GM23338 (cell line): ENCODE results near the gene BRD3.

ENCODE experiments used
- CREB1 ChIP-seq: fragments of 250-450 bp; sonication (Bioruptor Pico); IDR thresholded peaks from 2 replicates; pipeline ENCODE4 v1.5.0; 2020; ENCODE audit warnings: low read depth, mild to moderate bottlenecking, moderate library complexity
- EZH2 ChIP-seq: fragments of 200-600 bp; sonication (generic); IDR thresholded peaks from one replicate; pipeline ENCODE4 v1.8.0; 2017; ENCODE audit warnings: antibody characterized with exemption, mild to moderate bottlenecking, low read depth; ENCODE audit not compliant: unreplicated experiment
- EZH2phosphoT487 ChIP-seq: fragments of 200-600 bp; sonication (generic); IDR thresholded peaks from one replicate; pipeline ENCODE4 v1.8.1; 2018; ENCODE audit warnings: antibody characterized with exemption; ENCODE audit not compliant: unreplicated experiment
- JUNB ChIP-seq: IDR thresholded peaks from one replicate; pipeline ENCODE4 v1.6.1; 2016; ENCODE audit warnings: antibody characterized with exemption; ENCODE audit not compliant: unreplicated experiment
- POLR2AphosphoS5 ChIP-seq: IDR thresholded peaks from 2 replicates; pipeline ENCODE4 v1.6.1; 2016; ENCODE audit warnings: antibody characterized with exemption, low read depth
- ZNF114 ChIP-seq: fragments of 250-450 bp; sonication (Bioruptor Pico); IDR thresholded peaks from 2 replicates; pipeline ENCODE4 v1.5.0; 2020; ENCODE audit warnings: mild to moderate bottlenecking, moderate library complexity
- ZNF331 ChIP-seq: fragments of 250-450 bp; sonication (Bioruptor Pico); IDR thresholded peaks from 2 replicates; pipeline ENCODE4 v1.5.0; 2020; ENCODE audit warnings: low read depth, mild to moderate bottlenecking, moderate library complexity
- TF ChIP-seq, protein P1 (sequence below): IDR thresholded peaks from one replicate; pipeline ENCODE4 v1.6.1; 2018; ENCODE audit warnings: antibody characterized with exemption; ENCODE audit not compliant: unreplicated experiment
- TF ChIP-seq, protein P2 (sequence below), 2 experiments: fragments of 200-600 bp in 1 of 2; sonication (generic) in 1 of 2; conservative IDR thresholded peaks; 2 replicates each; pipeline versions ENCODE4 v1.5.1 to v1.6.1; 2016 to 2017; ENCODE audit warnings: antibody characterized with exemption in 2 of 2, low read depth in 2 of 2, mild to moderate bottlenecking in 2 of 2, moderate library complexity in 1 of 2
- TF ChIP-seq, protein P3 (sequence below): IDR thresholded peaks from 2 replicates; pipeline ENCODE4 v1.6.1; 2016; ENCODE audit warnings: antibody characterized with exemption

DNA sequence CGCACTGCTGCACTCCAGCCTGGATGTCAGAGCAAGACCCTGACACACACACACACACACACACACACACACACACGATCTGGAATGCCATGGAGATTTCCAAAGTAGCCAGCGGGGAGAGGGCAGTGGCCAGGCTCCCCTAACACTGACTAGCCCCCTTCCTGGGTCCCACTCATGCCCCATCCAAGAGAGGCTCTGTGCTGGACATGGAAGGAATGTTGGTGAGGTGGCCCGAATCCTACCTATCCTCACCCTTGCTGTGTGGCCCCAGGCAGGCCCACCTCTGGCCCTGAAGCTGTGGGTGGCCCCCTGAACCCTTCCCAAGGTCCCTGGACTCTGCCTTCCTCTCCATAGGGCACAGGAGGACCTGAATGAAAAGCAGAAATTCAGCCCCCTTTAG is 7.3 kb downstream of the BRD3 start:
- TF ChIP-seq, protein P1, sequence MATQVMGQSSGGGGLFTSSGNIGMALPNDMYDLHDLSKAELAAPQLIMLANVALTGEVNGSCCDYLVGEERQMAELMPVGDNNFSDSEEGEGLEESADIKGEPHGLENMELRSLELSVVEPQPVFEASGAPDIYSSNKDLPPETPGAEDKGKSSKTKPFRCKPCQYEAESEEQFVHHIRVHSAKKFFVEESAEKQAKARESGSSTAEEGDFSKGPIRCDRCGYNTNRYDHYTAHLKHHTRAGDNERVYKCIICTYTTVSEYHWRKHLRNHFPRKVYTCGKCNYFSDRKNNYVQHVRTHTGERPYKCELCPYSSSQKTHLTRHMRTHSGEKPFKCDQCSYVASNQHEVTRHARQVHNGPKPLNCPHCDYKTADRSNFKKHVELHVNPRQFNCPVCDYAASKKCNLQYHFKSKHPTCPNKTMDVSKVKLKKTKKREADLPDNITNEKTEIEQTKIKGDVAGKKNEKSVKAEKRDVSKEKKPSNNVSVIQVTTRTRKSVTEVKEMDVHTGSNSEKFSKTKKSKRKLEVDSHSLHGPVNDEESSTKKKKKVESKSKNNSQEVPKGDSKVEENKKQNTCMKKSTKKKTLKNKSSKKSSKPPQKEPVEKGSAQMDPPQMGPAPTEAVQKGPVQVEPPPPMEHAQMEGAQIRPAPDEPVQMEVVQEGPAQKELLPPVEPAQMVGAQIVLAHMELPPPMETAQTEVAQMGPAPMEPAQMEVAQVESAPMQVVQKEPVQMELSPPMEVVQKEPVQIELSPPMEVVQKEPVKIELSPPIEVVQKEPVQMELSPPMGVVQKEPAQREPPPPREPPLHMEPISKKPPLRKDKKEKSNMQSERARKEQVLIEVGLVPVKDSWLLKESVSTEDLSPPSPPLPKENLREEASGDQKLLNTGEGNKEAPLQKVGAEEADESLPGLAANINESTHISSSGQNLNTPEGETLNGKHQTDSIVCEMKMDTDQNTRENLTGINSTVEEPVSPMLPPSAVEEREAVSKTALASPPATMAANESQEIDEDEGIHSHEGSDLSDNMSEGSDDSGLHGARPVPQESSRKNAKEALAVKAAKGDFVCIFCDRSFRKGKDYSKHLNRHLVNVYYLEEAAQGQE = no peak
- TF ChIP-seq EZH2 = no peak
- TF ChIP-seq, protein P2, sequence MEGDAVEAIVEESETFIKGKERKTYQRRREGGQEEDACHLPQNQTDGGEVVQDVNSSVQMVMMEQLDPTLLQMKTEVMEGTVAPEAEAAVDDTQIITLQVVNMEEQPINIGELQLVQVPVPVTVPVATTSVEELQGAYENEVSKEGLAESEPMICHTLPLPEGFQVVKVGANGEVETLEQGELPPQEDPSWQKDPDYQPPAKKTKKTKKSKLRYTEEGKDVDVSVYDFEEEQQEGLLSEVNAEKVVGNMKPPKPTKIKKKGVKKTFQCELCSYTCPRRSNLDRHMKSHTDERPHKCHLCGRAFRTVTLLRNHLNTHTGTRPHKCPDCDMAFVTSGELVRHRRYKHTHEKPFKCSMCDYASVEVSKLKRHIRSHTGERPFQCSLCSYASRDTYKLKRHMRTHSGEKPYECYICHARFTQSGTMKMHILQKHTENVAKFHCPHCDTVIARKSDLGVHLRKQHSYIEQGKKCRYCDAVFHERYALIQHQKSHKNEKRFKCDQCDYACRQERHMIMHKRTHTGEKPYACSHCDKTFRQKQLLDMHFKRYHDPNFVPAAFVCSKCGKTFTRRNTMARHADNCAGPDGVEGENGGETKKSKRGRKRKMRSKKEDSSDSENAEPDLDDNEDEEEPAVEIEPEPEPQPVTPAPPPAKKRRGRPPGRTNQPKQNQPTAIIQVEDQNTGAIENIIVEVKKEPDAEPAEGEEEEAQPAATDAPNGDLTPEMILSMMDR (conservative IDR thresholded peaks at IDR 0.05; ENCODE audit: low read depth in 2 of 2) = no peak
- no peak for TF ChIP-seq CREB1 (CRISPR knock-in tag)
- TF ChIP-seq EZH2phosphoT487 = no peak
- no peak for TF ChIP-seq POLR2AphosphoS5
- TF ChIP-seq JUNB = no peak
- TF ChIP-seq ZNF331 = no peak
- TF ChIP-seq, protein P3, sequence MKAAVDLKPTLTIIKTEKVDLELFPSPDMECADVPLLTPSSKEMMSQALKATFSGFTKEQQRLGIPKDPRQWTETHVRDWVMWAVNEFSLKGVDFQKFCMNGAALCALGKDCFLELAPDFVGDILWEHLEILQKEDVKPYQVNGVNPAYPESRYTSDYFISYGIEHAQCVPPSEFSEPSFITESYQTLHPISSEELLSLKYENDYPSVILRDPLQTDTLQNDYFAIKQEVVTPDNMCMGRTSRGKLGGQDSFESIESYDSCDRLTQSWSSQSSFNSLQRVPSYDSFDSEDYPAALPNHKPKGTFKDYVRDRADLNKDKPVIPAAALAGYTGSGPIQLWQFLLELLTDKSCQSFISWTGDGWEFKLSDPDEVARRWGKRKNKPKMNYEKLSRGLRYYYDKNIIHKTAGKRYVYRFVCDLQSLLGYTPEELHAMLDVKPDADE = no peak
- no peak for TF ChIP-seq ZNF114
